GM10847 (cell line): ENCODE data around the gene TRMT13.

ENCODE experiments used
- POLR2A ChIP-seq: IDR thresholded peaks from 2 replicates; pipeline ENCODE4 v1.6.1; 2011; ENCODE audit not compliant: insufficient read length; ENCODE audit errors: extremely low read depth

The TRMT13 gene

DNA sequence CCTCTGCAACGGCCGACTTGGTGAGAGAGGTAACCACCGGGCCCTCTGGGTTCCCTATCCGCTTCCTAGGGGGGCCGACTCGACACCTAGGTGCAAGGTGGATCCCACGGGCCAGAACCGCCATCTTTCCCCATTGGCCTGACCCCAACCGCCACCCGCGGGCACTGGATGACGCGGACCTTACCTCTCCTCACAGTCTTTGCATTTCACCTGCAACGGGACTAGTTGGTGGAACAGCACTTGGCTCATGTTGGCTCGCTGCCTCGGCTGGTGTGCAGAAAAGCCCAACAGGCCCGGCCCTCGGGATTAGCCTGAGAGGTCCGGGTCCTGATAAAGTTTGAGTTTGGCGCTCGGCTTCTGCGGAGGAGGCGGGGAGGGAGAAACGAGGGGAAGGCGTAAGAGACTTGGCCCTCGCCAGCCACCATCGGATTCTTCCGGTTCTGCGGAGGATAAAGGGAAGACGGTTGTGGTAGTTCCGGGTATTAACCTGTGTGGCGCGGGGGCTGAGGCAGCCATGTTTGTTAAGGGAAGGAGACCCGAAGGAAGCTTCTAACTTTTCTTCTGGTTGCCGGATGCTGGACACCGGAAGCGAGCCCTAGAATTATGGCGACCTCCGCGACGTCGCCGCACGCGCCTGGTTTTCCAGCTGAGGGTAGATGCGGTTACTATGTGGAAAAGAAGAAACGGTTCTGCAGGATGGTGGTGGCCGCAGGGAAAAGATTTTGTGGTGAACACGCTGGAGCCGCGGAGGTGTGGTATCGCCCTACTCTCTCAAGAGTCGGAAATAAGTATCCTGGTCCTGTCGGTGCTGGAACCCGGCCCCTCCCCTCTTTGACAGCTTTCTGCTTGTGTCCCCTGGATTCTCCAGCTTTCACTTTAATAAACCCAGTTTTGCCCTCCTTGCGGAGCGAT, at the start of gene TRMT13, which contains the start of gene SASS6:
TRMT13 (plus strand) TSS at position 598 of the 912 bp plus-strand sequence; CDS start at position 604, 6 bp downstream.
SASS6 (minus strand) TSS at position 365 of the 912 bp plus-strand sequence; CDS start at position 249, 116 bp downstream.
- TF ChIP-seq POLR2A: peak; percentile 52

- no peak for TF ChIP-seq POLR2A
Measured at GRCh38 chr1:100087396-100087795, 45.6 kb upstream of the TRMT13 start.

DNA sequence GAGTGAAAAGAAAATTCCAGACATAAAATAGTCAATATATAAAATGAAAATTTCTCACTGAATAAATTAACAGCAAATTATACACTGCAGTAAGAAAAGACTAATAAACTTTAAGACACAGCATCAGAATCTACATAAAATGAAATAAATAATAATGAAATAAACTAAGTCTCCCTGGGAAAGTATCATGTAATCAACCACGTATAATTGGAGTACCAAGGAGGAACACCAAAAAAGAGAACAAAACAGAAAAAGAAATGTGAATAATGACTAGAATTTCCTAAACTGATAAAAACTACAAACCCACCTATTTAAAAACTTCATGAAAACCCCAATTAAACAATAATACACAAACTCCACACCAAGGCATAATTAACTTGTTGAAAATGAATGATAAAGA, 43.9 kb upstream of the TRMT13 start:
- no peak for TF ChIP-seq POLR2A

DNA sequence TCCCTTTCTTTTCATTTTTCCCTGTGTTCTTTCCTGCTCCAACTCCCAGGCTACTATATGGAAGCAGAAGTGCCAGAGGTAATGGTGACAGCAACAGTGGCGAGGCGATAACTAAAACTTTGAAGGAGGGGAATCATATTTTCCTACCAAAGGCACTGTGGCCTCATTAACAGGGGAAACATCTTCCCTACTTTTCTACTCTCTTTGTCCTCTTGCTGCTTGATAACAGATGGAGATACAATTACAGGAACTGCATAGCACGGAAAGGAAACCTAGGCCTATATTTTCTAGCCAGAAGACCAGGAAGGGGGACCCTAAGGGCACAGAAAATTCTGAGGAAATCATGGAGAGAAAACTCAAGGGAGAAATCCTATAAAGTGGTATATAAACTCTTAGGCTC, 42.5 kb upstream of the TRMT13 start:
- TF ChIP-seq POLR2A: no peak

- TF ChIP-seq POLR2A: no peak
Measured at GRCh38 chr1:100100202-100100601, 32.8 kb upstream of the TRMT13 start.

DNA sequence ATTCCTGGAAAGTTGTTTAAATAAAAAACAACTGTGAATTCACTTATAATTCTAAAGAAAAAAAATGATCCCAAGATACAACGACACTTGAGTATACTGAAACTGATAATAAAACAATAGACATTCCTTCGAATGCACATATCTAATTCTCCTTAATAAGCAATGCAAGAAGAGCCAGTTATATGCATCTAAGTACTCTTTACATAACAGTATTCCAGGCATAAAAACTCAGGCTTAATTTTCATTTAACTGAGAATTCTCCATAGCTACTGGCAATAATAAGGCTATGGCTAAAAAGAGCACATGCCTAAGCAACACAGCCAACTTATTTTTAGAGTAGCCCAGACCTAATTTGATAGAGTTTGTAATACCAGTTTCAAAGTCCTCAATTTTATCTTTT, 31.4 kb upstream of the TRMT13 start:
- no peak for TF ChIP-seq POLR2A

GRCh38 chr1:100107696-100108095, 25.3 kb upstream of the TRMT13 start:
- TF ChIP-seq POLR2A: no peak

DNA sequence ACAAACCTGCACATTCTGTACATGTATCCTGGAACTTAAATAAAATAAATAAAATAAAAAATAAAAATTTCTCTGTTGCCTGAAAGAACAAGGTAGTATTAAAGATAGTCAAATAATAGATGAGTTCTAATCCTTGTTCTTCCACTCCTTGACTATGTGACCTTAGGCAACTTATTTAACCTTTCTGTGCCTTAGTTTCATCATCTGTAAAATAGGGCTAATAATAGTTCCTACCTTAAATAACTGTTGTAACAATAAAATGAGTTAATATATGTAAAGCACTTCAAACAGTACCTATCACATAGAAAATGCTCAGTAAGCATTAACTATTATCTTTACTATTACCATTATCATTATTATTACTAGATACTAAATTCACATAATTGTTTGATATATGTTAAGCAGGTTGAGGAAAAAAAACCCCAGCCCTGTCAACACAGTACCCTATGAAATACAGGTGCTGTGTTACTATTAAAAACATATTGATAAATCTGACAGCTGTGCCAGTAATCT, 23.4 kb upstream of the TRMT13 start:
- no peak for TF ChIP-seq POLR2A

- TF ChIP-seq POLR2A: no peak
Measured at GRCh38 chr1:100115524-100115923, 17.4 kb upstream of the TRMT13 start.

DNA sequence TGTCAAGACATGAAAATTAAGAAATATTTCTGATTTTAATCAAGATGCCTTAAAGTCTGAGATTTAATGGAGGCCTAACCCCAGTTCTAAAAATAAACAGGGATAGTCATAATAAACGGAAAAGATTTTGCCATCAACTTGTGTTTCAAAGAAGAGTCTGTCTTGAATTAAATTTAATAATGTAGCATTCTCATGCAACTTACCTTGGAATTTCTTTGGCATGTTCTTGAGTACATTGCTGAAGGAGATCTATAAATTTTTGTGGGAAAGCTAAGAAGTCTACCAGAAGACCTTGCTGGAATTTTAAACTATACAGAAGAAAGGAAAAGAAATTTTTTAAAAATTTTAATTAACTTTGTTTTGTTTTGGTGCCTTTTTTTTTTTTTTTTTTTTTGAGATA, 10.8 kb upstream of the TRMT13 start:
- TF ChIP-seq POLR2A: no peak

DNA sequence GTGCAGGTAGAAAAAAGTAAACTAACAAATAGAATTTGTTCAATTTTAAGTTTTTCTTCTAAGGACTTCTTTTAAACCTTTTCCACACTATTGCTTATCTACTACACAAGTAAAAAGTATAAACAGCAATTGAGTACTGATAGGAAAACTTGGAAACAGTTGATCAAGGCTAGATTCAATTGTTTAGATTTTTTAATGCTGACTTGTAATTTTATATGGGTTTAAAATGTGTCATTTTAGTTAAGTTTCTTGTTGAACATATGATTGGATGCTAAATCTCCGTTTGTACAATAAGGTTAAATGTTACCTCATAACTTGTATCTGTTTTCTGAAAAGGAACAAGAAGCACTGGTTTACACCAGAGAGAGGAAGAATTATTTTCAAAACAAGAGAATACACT, 5.7 kb upstream of the TRMT13 start:
- no peak for TF ChIP-seq POLR2A

DNA sequence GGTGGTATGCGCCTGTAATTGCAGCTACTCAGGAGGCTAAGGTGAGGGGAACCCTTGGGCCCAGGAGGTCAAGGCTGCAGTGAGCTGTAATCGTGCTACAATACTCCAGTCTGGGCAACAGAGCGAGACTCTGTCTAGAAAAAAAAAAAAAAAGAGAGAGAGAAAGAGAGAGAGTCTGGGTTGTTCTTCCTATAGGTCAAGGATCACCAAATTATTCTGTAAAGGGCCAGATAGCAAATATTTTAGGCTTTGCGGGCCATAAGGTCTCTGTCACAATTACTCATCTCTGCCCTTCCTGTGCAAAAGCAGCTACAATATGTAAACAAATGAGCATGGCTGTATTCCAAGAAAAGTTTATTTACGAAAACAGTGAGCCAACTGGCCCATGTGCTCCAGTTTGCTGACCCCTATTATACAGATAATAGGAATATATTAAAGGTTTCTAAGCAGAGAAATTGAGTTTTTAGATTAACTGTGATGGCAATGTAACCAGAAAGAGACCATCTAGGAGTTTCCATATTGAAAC, 2.3 kb upstream of the TRMT13 start:
- TF ChIP-seq POLR2A: no peak

DNA sequence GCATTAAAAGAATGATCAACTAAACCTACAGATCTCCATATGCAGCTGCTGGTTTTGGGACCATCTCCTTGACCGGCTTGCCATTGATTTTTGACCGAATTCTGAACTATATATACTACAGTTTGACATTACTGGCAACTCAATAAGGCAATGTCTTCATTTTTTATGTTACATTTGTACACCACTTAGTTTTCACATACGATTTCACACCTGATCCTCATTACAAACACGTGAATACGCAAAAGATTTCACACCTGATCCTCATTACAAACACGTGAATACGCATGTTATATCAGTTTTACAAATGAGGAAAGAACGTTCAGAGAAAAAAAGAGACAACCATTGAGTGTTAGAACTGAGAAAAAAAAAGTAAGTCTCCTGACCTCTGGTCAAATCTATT, 1.3 kb upstream of the TRMT13 start:
- TF ChIP-seq POLR2A: no peak

DNA sequence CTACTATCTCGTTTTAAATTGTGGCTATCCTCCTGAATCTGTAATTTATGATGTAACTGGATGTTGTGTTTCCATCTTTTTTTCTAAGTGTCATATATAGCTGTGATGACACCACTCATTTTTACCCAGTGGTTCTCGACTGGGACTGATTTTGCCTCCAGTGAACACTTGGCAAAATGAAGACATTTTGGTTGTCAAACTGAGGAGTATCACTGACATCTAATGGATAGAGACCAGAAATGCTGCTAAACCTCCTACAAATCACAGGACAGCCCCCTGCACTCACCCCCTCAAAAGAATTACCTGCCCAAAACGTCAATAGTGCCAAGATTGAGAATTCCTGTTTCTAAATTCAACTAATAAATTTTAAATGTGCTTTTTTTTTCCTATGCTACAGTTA, 1.9 kb downstream of the TRMT13 start:
- TF ChIP-seq POLR2A: no peak

- TF ChIP-seq POLR2A: no peak
Measured at GRCh38 chr1:100137602-100138001, 4.6 kb downstream of the TRMT13 start.

DNA sequence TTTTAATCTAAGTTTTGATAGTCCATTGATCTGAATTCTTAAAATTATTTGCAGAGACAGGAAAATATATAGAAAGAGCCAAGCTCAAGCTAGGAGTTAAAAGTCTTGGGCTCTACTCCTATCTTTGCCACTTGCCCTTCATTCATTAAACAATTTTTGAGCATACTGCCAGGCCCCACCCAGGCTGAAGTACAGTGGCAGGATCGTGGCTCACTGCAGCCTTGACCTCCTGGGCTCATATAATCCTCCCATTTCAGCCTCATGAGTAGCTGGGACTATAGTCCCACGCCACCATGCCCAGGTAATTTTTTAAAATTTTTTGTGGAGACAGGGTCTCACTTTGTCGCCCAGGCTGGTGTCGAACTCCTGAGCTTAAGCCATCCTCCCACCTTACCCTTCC, 8.2 kb downstream of the TRMT13 start:
- no peak for TF ChIP-seq POLR2A
